ENCODE results near the gene GHR.

Gene GHR

GRCh38 chr5:42419294-42419693 is 3.9 kb upstream of the GHR start:
- H3K27me3 ChIP-seq (ENCODE audit: insufficient read depth, low read length): no peaks in the 10 kb centered on the region
- no peaks in the 10 kb centered on the region for H3K36me3 ChIP-seq (ENCODE audit: insufficient read depth, low read length)
- H3K9ac ChIP-seq (ENCODE audit: low read length): no peak overlapping the region
- H3K4me3 ChIP-seq (ENCODE audit: low read depth, low read length, poor library complexity, severe bottlenecking): no peak overlapping the region
- no peaks in the 10 kb centered on the region for H3K4me1 ChIP-seq (ENCODE audit: insufficient read depth, low read length, severe bottlenecking)
- H4K20me1 ChIP-seq (ENCODE audit: insufficient read depth, low read length): no peaks in the 10 kb centered on the region
- no peaks in the 10 kb centered on the region for H3K79me2 ChIP-seq (ENCODE audit: insufficient read depth, low read length)
- H3F3A ChIP-seq (ENCODE audit: insufficient read depth, low read length): no peaks in the 10 kb centered on the region
- H3K9me2 ChIP-seq (ENCODE audit: low read depth, low read length): no peaks in the 10 kb centered on the region
- H3K4me2 ChIP-seq (ENCODE audit: low read length): no peak overlapping the region
- H2AFZ ChIP-seq (ENCODE audit: low read length): no peak overlapping the region
- H3K9me3 ChIP-seq (ENCODE audit: low read length): no peaks in the 10 kb centered on the region
- no peak for TF ChIP-seq EZH2 (IDR thresholded peaks at IDR 0.05; ENCODE audit: borderline replicate concordance, low read length)
- TF ChIP-seq CTCF (IDR thresholded peaks at IDR 0.05; ENCODE audit: low read length): no peak
- no peak overlapping the region for H3K27ac ChIP-seq (ENCODE audit: low read depth, low read length, poor library complexity, severe bottlenecking)

GRCh38 chr5:42422656-42423280 is 471 bp upstream of the GHR start:
- TF ChIP-seq CTCF (IDR thresholded peaks at IDR 0.05; ENCODE audit: low read length) (no peak), EZH2 (IDR thresholded peaks at IDR 0.05; ENCODE audit: borderline replicate concordance, low read length) (no peak)
- Histone ChIP-seq H3K4me1 (ENCODE audit: insufficient read depth, low read length, severe bottlenecking) (no peaks in the 10 kb centered on the region), H4K20me1 (ENCODE audit: insufficient read depth, low read length) (no peaks in the 10 kb centered on the region), H3K79me2 (ENCODE audit: insufficient read depth, low read length) (no peaks in the 10 kb centered on the region), H3K4me2 (ENCODE audit: low read length) (no peak overlapping the region), H3K9me2 (ENCODE audit: low read depth, low read length) (no peaks in the 10 kb centered on the region), H3K9ac (ENCODE audit: low read length) (no peak overlapping the region), H3F3A (ENCODE audit: insufficient read depth, low read length) (no peaks in the 10 kb centered on the region), H3K27ac (ENCODE audit: low read depth, low read length, poor library complexity, severe bottlenecking) (no peak overlapping the region), H3K27me3 (ENCODE audit: insufficient read depth, low read length) (no peaks in the 10 kb centered on the region), H3K36me3 (ENCODE audit: insufficient read depth, low read length) (no peaks in the 10 kb centered on the region), H2AFZ (ENCODE audit: low read length) (no peak overlapping the region), H3K4me3 (ENCODE audit: low read depth, low read length, poor library complexity, severe bottlenecking) (no peak overlapping the region), H3K9me3 (ENCODE audit: low read length) (no peaks in the 10 kb centered on the region)

- Histone ChIP-seq H3K4me1 (ENCODE audit: insufficient read depth, low read length, severe bottlenecking) (no peaks in the 10 kb centered on the region), H3K4me3 (ENCODE audit: low read depth, low read length, poor library complexity, severe bottlenecking) (no peak overlapping the region), H3K27ac (ENCODE audit: low read depth, low read length, poor library complexity, severe bottlenecking) (no peak overlapping the region), H3K9me2 (ENCODE audit: low read depth, low read length) (no peaks in the 10 kb centered on the region), H3K9me3 (ENCODE audit: low read length) (no peaks in the 10 kb centered on the region), H3F3A (ENCODE audit: insufficient read depth, low read length) (no peaks in the 10 kb centered on the region), H3K27me3 (ENCODE audit: insufficient read depth, low read length) (no peaks in the 10 kb centered on the region), H3K79me2 (ENCODE audit: insufficient read depth, low read length) (no peaks in the 10 kb centered on the region), H3K9ac (ENCODE audit: low read length) (no peak overlapping the region), H3K4me2 (ENCODE audit: low read length) (no peak overlapping the region), H4K20me1 (ENCODE audit: insufficient read depth, low read length) (no peaks in the 10 kb centered on the region), H2AFZ (ENCODE audit: low read length) (no peak overlapping the region), H3K36me3 (ENCODE audit: insufficient read depth, low read length) (no peaks in the 10 kb centered on the region)
- no peak for TF ChIP-seq EZH2 (IDR thresholded peaks at IDR 0.05; ENCODE audit: borderline replicate concordance, low read length)
- TF ChIP-seq CTCF (IDR thresholded peaks at IDR 0.05; ENCODE audit: low read length): no peak
Observed at GRCh38 chr5:42426016-42426415, 2.8 kb downstream of the GHR start.
